Measurements from ENCODE around the gene PDPK1.
A peak's percentile ranks its signal among the peaks of the same experiment; 100 is the strongest.
"Not testable (repeated sequence)": the region's sequence is repeated elsewhere in the genome, so short reads cannot be mapped to it uniquely, and the experiment has no call there.

The PDPK1 gene

DNA sequence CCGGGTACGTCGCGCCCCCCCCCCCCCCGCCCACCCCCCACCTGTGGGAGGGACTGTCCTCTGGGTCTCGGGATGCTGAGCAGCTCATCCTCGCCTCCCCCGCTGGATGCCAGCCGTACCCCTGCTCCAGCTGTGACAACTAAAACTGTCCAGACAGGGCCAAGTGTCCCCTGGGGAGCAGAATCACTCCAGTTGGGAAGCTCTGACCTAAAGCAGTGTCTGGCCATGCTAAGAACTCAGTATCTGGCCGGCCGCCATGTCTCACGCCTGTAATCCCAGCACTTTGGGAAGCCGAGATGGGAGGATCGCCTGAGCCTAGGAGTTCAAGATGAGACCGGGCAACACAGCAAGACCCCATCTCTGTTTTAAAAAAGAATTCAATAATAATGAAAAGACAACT, 83.0 kb downstream of the PDPK1 start:
- not testable (repeated sequence) for DNase-seq

DNA sequence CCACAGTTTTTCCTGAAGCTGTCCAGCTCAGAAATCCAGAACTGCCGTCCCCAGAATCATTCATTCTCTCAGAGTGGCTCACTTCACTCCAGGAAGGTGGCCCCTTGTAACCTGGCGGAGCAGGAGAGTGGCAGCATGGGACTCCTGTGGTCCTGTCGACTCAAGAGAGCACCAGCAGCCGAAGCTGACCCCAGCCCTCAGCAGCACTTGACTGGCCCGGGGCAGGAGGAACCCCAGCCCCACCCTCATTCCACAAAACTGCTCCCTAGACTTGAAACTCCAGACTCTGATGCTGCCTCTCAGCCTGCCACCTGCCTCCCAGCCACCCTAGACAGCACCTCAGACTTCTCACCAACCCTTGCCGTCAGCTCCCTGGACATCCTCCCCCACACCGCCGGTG, 83.6 kb downstream of the PDPK1 start:
- not testable (repeated sequence) for DNase-seq

DNA sequence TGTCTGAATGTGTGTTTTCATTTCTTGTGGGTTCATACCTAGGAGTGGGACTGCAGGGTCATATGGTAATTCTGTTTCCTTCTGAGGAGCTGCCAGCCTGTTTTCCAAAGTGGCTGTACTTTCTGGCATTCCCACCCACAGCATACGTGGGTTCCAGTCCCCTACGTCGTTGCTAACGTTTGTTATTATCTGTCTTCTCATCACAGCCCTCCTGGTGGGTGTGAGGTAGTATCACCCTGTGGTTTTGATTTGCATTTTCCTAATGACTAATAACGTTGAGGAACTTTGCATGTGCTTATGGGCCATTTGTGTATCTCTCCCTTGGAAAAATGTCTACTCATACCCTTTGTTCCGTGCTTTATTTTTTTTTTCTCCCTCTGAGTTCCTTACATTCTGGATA, 89.3 kb downstream of the PDPK1 start:
- DNase-seq = not testable (repeated sequence)

DNA sequence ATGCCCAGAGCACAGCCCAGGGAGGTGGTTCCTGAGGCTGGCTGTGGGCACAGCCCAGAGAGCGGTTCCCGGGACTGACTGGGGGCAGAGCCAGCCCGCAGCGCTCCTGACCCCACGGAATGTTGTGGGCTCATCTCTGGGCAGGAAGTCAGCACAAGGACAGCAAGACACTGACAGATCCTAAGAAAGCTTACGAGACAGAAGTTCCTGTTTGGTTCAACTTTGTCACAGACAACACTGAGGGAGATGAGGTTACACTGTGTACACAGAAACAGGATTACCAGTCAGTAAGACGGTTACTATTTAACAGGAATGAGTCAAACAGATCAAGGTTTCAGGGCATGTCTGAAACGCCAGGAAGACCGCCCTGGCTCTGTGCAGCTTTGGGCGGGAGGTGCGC, 93.4 kb downstream of the PDPK1 start:
- not testable (repeated sequence) for DNase-seq

DNA sequence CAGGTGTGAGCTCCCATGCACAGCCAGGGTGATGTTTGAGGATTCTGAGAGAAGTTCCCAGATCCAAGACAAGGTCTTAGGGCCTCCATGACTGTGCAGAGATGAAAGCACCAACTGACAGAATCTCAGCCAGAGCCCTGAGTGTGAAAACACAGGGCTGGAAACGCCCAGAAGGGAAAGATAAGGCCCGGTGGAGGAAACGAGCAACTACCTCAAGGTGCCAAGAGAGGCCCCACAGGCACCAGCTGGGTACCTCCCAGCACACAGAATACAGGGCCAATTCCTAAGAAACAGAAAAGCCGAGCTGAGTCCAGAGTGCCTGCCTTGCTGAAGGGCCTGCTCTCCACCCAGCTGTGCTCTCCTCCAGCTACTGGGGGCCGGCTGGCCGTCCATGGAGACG, 94.5 kb downstream of the PDPK1 start:
- not testable (repeated sequence) for DNase-seq

DNA sequence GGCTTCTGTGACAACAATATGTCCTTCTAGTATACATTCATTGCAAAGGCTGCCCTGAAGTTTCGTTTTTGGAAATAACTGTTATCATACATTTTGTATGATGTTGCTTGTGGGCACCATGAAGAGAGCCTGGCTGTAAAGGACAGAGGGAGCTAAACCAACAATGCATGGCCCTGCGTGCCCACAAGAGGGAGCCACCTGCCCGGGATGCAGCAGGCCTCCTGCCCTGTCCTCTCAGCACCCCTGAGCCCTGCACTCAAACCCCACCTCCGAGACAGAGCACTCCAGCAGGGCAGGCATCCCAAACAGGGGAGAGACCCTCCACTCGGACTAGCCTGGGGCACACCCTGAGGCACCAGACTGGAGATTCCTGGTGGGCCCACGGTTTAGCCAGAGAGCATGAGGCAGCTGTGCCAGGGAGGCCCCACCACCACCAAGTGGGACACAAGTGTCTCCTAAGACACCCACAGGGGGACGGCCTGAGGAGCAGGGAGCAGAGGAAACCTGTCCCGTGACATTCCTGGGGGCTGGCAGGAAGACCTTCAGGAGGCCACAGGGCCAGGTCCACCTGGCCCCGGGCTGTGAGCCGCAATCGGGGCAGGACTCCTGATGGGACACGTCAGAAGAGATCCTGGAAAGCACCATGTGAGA, 101.4 kb downstream of the PDPK1 start:
- DNase-seq = peak; percentile 57

DNA sequence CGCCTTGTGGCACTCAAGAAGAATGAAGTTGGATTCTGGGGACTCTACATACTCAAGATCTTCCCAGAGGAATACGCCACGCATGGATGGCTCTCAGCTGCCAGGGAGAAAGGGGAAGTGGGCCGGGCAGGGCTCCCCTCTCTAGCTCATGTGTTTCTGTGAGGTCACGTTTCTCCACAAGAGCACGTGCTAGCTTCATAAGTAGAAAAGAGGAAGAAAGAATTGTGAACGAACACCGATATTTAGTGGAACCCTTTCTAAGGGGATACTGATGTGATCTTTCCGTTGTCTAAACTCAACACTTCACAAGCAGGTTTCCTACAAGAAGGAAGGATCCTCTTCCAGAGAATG, 101.9 kb downstream of the PDPK1 start:
- DNase-seq = not testable (repeated sequence)

DNA sequence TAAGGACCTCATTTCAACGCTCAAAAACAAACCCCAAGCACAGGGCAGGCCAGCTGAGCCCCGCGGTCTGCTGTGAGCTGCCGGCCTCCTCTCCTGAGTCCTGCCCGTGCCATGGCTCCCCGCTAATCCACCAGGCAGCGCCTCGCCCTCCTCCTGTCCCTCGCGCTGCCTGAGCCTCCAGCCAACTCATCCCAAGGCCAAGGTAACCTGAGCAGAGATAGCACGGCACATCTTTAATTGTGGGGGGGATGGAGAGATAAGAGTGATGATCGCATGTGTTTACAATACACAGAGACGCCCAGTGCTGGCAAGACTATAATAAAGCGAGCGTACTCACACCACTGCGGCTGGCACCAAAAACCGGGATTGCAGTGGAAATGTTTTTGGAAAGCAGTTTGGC, 104.7 kb downstream of the PDPK1 start:
- not testable (repeated sequence) for DNase-seq

DNA sequence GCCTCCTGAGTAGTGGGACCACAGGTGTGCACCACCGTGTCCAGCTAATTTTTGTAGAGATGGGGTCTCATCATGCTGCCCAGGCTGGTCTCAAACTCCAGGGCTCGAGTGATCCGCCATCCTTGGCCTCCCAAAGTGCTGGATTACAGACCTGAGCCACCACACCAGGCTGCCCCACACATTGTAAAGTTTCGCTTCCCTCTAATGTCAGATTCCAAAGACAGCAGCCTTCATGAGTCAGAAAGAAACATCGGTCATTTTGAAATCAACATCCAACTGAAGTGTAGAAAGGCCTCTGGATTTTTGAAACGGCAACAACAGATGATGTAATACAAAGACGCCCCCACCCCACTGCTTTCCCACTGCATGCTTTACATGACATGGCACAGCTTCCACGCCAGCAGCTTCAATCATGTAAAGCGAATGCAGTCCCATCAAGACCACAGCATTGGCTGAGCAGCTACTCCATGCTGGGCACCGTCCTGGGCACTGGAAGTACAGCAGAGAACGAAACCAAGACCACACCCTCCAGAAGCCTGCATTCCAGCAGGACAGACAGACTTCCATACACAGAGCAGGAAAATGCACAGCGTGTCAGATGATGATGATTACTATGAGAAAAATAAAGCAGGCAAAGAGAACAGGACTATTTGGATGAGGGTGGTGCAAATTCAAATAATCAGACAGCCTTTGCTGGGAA, 107.1 kb downstream of the PDPK1 start:
- DNase-seq = not testable (repeated sequence)

DNA sequence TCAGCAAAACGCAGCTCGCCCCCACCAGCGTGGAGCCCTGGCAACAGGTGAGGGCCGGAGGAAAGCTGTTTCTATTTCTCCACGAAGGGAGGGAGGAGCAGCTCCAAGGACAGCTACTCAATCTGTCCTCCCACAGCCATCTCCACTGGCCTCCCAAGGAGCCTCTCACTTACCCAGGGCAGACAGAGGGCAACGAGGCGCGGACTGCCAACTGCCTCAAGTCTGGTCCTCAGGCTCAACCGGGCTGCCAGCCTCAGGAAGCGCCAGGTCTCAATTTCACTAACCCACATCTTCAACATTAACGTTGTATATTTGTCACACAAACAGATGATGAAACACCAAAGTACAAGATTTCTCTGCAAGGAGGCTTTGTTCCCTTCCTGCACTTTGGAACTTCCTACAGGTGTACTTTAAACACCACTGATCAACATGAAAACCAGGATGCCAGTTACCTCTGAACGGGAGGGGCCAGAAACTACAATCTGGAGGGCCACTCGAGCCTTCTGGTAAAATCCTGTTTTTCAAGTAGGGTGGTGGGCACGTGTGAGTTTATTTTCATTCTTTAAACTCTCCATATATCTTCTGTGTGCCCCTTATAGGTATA, 113.5 kb downstream of the PDPK1 start:
- DNase-seq = not testable (repeated sequence)
